ENCODE data around the gene ANXA2.

GRCh38 chr15:60350108-60350507 lies 47.7 kb downstream of the ANXA2 start:
- no peak for TF ChIP-seq CTCF (IDR thresholded peaks at IDR 0.05 in 2 of 3, conservative IDR thresholded peaks at IDR 0.05 in 1 of 3; ENCODE audit: control insufficient read depth in 2 of 3, extremely low read depth in 1 of 3, insufficient read depth in 1 of 3, low read depth in 3 of 3, low read length in 3 of 3)
- no peak for TF ChIP-seq NR2C1 (IDR thresholded peaks at IDR 0.05)
- no peak for TF ChIP-seq REST (IDR thresholded peaks at IDR 0.05; ENCODE audit: low read depth, low read length)
- no peak for TF ChIP-seq PKNOX1 (IDR thresholded peaks at IDR 0.05)
